H1 (cell line): ENCODE data around the gene USPL1. TPM values are rescaled to one million over a fixed set of nuclear protein-coding genes. Genes with fewer than 3 reads are reported as not detected.

ENCODE experiments used
- CTCF ChIP-seq, 3 experiments: IDR thresholded peaks; 1 replicate in 2 of 3; 2 replicates in 1 of 3; pipeline versions ENCODE4 v1.5.1 to v1.6.1; 2011; ENCODE audit warnings: low read length in 3 of 3, mild to moderate bottlenecking in 3 of 3, inconsistent platforms in 2 of 3, low read depth in 1 of 3, moderate library complexity in 1 of 3; ENCODE audit not compliant: insufficient read depth in 1 of 3; ENCODE audit errors: control extremely low read depth in 1 of 3
- SIRT6 ChIP-seq: IDR thresholded peaks from one replicate; pipeline ENCODE4 v1.7.1; 2012; ENCODE audit warnings: low read length, inconsistent platforms
- polyA plus RNA-seq, 7 experiments: library from polyadenylated mRNA; depleted of rRNA in 3 of 7; stranded (reverse) in 5 of 7; unstranded in 2 of 7; fragments of >200 nt in 5 of 7; fragments of 200-250 nt in 2 of 7; gene quantifications; 1 replicate in 5 of 7; 2 replicates in 1 of 7; 4 replicates in 1 of 7; pipeline versions ENCODE4 v1.2.1 to v1.2.3, GENCODE V29; 2011 to 2013; ENCODE audit warnings: missing spikeins in 2 of 7, mixed read lengths in 2 of 7
- total RNA-seq: library from RNA; stranded (reverse); fragmentation: NEBNext Ultra II Directional; extraction: Animal tissue kit (Norgen Biotek cat#: 25700); gene quantifications from 2 replicates; pipeline ENCODE4 v1.2.1, GENCODE V29; 2021

Gene USPL1
- total and polyA plus RNA-seq, 2 of the 8 experiments (the other 6 are each of a cell fraction or from before 2014, with no cell fraction given) = 6.3 to 17.1 TPM

- TF ChIP-seq CTCF (IDR thresholded peaks at IDR 0.05; ENCODE audit: control extremely low read depth in 1 of 3, insufficient read depth in 1 of 3, low read depth in 1 of 3, low read length in 3 of 3) (no peak), SIRT6 (no peak)
Measured at GRCh38 chr13:30570691-30571090, 47.0 kb upstream of the USPL1 start (continued).
